ENCODE measurements around the gene EYA2.

Gene EYA2

GRCh38 chr20:47007826-47008655, 113.4 kb downstream of the EYA2 start:
- no peak for DNase-seq (ENCODE audit: low read depth)

- DNase-seq (ENCODE audit: low read depth), result no peak
Measured at GRCh38 chr20:47008842-47009518, 114.3 kb downstream of the EYA2 start.

DNA sequence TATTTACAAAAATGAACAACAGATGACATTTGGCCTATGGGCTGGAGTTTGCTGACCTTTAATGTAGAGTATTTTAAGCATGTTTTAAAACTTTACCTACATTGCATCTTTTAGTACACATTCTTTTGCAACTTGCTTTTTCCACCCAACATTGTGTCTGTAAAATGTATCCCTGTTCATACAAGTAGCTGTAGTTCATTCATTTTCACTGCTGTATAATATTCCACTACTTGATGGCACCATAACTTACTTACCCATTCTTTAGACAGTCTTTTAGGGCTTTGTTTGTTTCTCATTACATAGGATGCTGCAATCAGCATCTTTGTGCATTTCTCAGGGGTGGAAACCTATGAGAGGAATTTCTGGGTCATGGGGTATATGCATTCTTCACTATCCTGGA, 115.1 kb downstream of the EYA2 start:
- DNase-seq (ENCODE audit: low read depth), result no peak

DNA sequence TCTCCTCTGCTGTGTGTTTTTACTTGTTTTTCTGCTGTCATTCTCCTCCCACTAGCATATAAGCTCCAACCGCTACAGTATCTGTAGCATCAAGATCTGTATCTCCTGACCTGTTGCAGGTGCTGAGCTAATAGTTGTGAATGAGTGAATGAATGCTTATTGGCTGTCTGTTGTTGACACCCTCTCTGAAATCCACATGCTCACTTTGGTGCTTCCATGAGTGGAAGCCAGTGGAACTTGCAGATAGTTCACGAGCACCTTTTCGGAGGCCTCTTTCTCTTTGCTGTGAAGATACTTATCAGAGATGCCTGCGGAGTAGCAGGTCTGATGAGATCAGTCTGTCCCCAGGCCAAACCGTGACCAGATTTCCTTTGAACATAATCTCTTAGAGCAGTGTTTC, 117.3 kb downstream of the EYA2 start:
- DNase-seq (ENCODE audit: low read depth), result no peak

DNA sequence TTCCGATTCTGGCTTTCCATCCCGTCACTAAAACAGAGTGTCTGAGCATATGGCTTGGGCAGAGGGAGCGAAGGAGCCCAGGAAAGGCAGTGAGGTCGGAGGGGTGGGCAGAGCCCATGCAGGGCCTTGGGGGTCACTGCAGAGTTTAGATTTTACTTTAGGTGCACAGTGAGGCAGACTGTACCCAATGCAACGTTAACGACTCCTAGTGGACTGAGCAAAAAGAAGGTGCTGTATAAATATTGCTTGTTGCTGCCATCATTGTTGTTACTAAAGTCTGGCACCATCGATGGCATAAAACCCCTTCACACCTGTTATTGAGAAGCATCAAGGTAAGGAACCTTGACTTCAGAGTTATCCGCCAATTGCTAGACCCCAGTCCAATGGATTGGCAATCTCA, 119.0 kb downstream of the EYA2 start:
- no peak for DNase-seq (ENCODE audit: low read depth)

GRCh38 chr20:47016068-47016664, 121.5 kb downstream of the EYA2 start:
- DNase-seq (ENCODE audit: low read depth), result no peak

DNA sequence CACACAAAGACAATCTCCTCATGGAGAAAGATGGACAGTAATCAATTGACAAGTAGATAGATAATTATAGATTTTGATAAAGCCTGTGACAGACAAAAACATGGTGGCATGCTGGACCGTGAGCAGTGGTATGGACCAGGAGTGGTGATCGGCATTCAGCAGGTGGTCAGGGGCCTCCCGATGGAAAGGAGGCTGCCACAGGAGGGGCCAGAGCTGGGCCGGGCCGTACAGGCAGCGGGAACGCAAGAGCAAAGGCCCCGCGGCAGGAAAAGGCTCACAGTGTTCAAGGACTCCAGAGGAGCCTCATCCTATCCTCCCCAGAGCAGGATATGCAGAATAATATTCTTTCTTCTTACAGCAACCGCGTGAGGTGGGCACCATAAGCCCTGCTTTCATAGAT, 123.7 kb downstream of the EYA2 start:
- no peak for DNase-seq (ENCODE audit: low read depth)

DNA sequence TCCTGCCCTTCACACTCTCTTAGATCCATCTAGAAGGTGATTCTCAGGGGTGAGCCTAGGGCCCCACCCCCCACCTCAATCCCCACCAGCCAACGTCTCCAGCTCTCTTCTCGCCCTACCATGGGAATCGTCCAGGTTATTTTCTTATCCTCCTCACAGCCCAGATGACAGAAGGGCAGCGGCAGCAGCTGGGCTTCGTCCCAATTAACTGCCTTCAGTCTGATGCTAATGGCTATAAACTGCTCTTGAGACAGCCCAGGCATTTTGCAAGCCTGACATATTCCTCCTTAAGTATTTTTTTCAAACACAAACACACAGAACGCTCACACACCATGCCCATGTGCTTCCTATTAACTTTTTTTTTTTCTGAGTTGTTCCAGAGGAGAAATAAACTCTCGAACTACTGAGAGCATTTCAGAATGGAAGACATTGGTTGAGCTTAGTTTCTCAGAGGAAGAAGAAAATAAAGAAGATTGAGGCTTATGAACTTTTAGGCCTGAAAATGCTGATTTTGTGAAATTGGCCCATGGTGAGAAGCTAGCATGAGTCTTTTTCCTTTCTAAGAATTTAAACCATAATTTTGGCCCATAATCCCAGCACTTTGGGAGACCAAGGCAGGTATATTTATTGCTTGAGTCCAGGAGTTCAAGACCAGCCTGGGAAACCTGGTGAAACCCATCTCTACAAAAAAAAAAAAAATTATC, 124.6 kb downstream of the EYA2 start:
- no peak for DNase-seq (ENCODE audit: low read depth)

GRCh38 chr20:47020231-47020630, 125.6 kb downstream of the EYA2 start:
- DNase-seq (ENCODE audit: low read depth), result no peak

- DNase-seq (ENCODE audit: low read depth), result no peak
Measured at GRCh38 chr20:47021850-47022249, 127.2 kb downstream of the EYA2 start.

- DNase-seq (ENCODE audit: low read depth), result no peak
Measured at GRCh38 chr20:47024461-47024937, 129.9 kb downstream of the EYA2 start.

GRCh38 chr20:47027042-47027441, 132.4 kb downstream of the EYA2 start:
- no peak for DNase-seq (ENCODE audit: low read depth)

DNA sequence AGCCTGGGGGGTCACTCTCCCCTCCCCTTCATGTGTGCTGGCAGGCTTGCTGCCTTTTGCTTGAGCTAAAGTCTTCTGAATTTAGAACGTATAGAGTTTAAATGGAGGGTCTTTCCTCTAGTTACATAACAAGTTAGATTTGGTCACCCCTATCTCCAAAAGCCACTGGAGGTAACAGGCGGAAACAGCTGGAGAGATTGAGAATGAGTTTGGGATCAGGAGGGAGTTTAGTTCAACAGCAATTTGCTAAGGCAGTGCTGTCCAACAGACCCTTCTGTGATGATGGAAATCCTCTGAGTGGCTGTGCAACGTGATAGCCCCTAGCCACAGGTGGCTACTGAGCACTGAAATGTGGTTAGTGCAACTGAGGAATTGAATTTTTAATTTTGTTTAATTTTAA, 132.8 kb downstream of the EYA2 start:
- no peak for DNase-seq (ENCODE audit: low read depth)

- DNase-seq (ENCODE audit: low read depth), result no peak
Measured at GRCh38 chr20:47028487-47028886, 133.8 kb downstream of the EYA2 start.

DNA sequence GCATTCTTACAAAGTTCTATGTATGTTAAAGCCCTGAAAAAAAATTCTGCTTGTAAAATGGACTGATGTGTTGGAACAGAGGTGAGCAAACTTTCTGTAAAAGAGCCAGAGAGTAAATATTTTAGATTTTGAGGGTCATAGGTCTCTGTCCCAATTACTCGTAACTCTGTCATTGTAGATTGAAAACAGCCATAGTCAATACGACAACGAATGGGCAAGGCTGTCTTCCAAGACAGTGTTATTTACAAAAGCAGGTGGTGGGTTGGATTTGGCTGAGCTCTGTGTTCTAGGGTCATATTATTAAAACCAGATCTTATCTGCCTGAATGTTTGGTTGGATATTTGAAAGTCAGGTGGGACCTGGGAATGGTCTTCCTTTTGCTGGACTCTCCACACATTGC, 135.2 kb downstream of the EYA2 start:
- no peak for DNase-seq (ENCODE audit: low read depth)

DNA sequence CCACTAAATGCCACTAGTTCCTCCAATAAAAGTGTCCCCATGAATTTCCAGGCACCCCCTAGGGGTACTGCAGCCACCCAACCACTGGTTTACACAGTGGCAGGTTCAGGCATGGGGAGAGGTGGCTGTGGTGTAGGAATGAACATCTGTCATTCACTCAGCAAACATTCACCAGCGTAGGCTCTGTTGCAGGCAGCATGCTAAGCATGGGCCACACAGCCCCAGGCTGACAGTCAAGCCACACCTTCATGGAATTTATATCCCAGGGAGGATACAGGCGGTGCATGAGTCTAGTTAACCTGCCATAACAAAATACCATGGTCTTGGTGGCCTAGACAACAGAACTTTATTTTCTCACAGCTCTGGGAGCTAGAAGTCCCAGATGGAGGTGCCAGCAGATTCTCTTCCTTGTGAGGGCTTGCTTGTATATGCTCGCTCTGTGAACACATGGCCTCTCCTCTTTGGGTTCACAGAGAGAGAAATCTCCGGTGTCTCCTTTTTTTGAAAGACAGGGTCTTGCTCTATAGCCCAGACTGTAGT, 135.7 kb downstream of the EYA2 start:
- DNase-seq (ENCODE audit: low read depth), result no peak

DNA sequence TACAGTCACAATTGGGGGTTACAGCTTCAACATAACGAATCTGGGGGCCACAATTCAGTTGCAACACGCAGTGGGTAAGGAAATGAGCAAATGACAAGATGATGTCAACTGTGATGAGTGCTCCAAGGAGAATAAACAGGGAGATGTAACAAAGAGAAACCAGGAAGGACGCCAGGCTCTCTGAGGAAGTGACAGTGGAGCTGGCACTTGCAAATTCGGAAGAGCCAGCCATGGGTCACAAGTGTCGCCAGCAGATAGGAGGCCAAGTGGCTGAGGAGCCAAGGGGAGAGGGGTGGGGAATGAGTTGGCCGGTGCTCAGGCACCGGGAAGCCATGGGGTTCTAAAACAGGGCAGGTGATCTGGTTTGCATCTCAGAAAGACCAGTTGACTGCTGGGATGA, 136.4 kb downstream of the EYA2 start:
- DNase-seq (ENCODE audit: low read depth), result no peak

DNA sequence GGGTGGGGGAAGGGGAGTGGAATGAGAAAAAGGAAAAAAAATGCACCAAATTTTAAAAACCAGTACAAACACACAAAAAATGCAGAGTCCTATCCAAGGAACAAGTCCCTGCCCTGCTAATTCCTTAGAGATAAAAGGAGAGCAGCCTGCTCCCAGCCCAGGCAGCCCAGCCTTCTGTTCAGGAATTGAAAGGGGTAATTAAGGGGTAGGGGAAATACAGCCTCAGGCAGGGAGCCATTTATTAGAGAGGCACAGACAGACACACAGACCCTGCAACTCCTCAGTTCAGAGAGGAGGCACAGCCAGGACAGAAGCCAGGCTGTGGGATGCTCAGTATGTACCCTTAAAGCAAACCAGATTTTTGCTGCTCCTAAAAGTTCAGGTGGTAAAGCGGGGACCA, 137.2 kb downstream of the EYA2 start:
- no peak for DNase-seq (ENCODE audit: low read depth)

GRCh38 chr20:47032933-47033578, 138.4 kb downstream of the EYA2 start:
- no peak for DNase-seq (ENCODE audit: low read depth)

DNA sequence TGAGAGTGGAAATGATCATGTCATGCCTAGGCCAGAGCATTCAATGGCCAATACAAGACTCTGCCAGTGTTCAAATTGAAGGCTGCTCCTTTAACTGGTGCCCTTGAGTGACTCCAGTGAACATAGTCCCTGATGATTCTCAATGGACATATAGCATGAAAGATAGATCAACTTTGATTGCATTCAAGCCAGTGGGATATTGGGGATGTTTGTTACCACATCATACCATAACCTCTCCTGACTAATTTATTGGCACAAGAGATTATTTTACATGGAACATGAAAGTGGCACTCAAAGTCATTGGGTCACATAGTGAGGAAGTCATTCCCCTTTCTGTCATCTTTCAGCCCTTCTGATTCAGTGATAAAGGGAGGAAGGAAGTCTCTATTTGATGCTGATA, 139.0 kb downstream of the EYA2 start:
- DNase-seq (ENCODE audit: low read depth), result no peak

- no peak for DNase-seq (ENCODE audit: low read depth)
Measured at GRCh38 chr20:47035026-47035590, 140.5 kb downstream of the EYA2 start.
